HG02852 (cell line): Measurements from ENCODE around the gene CMTM2.
"Not testable (repeated sequence)": the region's sequence is repeated elsewhere in the genome, so short reads cannot be mapped to it uniquely, and the experiment has no call there.

Source experiments
- ATAC-seq: cut with Tn5 transposase; IDR thresholded peaks from one replicate; pipeline ENCODE4 v1.9.1; 2021; ENCODE audit warnings: mild to moderate bottlenecking, moderate library complexity; ENCODE audit not compliant: unreplicated experiment

The CMTM2 gene

GRCh38 chr16:66630561-66631260, 51.4 kb downstream of the CMTM2 start:
- not testable (repeated sequence) for ATAC-seq

GRCh38 chr16:66631558-66631957, 52.3 kb downstream of the CMTM2 start:
- ATAC-seq: not testable (repeated sequence)

- ATAC-seq: no peak
These were observed 55.4 kb downstream of the CMTM2 start for GRCh38 chr16:66634527-66635196.

- no peak for ATAC-seq
These were observed 56.1 kb downstream of the CMTM2 start for GRCh38 chr16:66635406-66635805.

DNA sequence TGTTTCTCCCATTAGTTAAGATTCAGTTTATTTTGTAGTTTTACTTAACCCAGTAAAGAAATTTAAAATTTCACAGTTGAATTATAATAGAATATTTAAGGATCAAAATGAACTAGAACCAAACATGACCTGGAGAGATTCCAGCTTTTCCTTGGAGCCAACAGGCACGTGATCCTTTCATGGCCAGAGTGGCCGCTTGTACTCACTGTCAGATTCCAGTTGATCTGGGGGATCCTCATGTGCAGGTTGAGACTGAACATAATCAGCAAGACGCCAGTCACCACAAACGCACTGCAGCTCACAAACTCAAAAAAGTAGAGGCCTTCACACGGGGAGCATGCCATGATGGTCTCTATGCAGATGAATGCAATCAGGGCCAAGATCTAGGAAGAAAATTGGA, 56.9 kb downstream of the CMTM2 start:
- ATAC-seq: no peak

DNA sequence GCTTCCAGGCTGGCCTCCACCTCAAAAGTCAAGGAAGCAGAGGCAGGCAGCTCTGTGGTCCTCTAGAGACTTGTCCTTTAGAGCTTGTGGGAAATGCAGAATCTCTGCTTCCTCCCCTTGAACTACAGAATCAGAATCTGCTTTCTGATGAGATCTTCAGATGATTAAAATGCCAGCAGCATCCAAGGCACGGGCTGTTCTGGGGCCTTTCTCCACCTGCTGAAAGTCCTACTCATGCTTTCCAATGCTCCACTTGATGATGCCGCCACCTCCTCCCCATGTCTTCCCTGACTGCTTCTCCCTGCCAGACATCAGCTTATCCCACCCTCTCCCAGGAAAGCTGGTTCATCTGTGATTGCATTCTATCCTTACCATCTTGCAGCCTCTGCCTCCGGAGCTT, 58.5 kb downstream of the CMTM2 start:
- no peak for ATAC-seq
